ENCODE results near the gene MIER1.

Gene MIER1

DNA sequence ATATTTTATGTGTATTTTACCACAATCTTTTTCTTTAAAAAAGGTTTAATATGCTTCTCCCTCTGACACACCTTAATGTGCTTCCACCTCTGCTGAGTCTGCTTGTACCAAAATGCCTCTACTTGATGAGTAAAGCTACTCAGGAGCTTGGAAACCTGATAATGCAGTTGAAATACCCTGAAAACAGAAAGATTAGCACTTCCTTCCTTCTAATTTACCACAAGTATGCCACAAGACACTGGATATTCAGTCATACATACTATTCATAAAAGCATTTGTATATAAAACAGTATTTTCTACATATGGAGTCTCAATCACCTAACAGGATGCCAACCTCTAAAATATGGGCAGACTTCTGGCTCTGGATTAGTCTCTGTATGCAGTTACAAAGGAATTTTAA, 74.2 kb downstream of the MIER1 start:
- H3K4me3 ChIP-seq (ENCODE audit: low read depth, low read length) = no peak overlapping the region
- TF ChIP-seq, protein P1, sequence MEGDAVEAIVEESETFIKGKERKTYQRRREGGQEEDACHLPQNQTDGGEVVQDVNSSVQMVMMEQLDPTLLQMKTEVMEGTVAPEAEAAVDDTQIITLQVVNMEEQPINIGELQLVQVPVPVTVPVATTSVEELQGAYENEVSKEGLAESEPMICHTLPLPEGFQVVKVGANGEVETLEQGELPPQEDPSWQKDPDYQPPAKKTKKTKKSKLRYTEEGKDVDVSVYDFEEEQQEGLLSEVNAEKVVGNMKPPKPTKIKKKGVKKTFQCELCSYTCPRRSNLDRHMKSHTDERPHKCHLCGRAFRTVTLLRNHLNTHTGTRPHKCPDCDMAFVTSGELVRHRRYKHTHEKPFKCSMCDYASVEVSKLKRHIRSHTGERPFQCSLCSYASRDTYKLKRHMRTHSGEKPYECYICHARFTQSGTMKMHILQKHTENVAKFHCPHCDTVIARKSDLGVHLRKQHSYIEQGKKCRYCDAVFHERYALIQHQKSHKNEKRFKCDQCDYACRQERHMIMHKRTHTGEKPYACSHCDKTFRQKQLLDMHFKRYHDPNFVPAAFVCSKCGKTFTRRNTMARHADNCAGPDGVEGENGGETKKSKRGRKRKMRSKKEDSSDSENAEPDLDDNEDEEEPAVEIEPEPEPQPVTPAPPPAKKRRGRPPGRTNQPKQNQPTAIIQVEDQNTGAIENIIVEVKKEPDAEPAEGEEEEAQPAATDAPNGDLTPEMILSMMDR (IDR thresholded peaks at IDR 0.05; ENCODE audit: insufficient read depth, low read length, missing control alignments) = no peak
- DNase-seq (ENCODE audit: low read depth, low spot score) = no peak
- ChIA-PET POLR2A (no interaction called here), CTCF (interaction anchor here (0.6 to 7.0 kb wide), 7 partner anchors 15 to 1016 kb away, joined by 3 to 76 read pairs (median 3); no protein-coding TSS in a partner anchor)

DNA sequence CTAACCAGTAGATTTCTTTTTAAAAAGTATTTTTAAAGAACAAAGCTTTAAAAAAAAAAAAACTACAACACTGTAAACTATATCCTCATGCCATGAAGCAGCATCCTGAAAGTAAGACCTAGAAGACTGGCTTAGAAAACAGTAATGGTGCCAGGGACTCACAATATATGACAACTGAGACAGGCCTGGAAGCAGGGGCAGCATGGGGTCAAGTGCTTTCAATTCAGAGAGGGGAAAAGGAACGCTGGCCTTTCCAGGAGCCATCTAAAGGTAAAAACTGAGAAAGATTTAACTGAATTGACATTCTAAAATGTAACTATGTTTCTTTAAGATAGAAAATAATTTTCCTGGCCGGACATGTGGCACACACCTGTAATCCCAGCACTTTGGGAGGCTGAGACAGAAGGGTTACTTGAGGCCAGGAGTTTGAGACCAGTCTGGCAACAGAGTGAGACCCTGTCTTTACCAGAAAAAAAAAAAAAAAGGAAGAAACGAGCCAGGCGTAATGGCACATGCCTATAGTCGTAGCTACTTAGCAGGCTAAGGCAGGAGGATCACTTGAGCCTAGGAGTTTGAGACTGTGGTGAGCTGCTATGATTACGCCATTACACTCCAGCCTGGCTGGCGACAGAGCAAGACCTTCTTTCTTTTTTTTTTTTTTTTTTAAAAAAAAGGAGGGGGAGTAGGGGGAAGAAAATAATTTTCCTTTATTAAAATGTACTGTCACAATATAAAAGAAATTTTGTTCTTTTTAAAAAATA, 75.0 kb downstream of the MIER1 start:
- H3K4me3 ChIP-seq (ENCODE audit: low read depth, low read length) = no peak overlapping the region
- TF ChIP-seq, protein P1 (IDR thresholded peaks at IDR 0.05; ENCODE audit: insufficient read depth, low read length, missing control alignments) = no peak
- ChIA-PET POLR2A (no interaction called here), CTCF (interaction anchor here (0.7 to 7.0 kb wide), 8 partner anchors 8 to 1015 kb away, joined by 3 to 76 read pairs (median 4); no protein-coding TSS in a partner anchor)
- DNase-seq (ENCODE audit: low read depth, low spot score) = no peak

DNA sequence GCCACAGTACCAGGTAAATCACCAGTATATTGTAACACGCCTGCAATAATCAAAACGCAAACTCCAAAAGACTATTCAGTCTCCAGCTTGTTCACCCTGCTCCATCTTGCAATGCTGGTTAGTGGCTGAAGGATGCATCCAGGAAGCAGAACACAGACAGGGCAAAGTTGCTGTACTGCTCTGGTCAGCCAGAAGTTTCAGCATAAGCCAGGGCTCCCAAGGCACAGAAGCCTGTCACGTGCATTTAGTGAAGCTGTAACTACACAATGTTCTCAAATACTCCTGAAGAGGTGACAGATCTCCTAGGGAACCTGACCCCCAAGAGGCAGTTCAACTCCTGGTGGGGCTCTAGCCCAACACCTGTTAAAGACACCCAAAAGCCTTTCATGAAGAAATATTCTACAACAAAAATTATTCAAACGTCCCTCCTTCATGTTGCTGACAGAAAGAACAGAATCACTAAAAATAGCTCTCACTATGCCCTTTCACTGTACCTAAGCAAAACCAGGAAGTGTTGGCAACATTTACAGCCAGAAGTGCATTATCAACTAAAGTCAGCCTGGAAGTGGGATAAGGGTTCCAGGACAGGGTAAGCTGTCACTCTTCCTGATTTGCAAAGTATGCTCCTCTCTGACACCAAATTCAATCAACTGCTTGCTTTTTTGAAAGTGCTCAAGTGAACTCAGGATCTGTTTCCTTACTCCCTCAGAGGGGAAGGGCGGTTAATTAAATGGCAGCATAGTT, 77.1 kb downstream of the MIER1 start:
- TF ChIP-seq, protein P1 (IDR thresholded peaks at IDR 0.05; ENCODE audit: insufficient read depth, low read length, missing control alignments) = no peak
- POLR2A ChIA-PET = interaction anchor here (0.7 kb wide), 1 partner anchor 9 kb away, joined by 3 read pairs; no protein-coding TSS in a partner anchor
- DNase-seq (ENCODE audit: low read depth, low spot score) = no peak
- CTCF ChIA-PET = interaction anchor here (1.3 to 7.0 kb wide), 4 partner anchors 15 to 238 kb away, joined by 3 to 76 read pairs (median 9); no protein-coding TSS in a partner anchor
- H3K4me3 ChIP-seq (ENCODE audit: low read depth, low read length) = no peak overlapping the region

DNA sequence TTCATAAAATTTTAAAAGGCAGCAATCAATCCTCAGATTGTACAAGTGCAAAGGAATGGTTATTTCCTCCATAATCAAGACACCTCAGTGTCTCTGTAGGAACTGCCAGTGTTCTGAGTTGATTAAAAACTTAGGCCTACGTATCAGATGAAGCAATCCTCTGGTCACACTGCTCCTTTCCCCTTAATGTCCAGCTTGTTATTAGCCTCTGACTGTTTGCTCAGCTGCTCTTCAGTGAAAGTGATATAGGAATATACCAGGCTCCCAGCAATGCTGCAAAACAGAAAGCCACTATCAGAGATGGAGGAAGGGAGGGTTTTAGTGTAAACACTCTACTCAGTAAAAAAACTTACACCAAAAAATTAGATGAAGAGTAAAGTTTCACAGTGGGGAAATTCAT, 79.4 kb downstream of the MIER1 start:
- DNase-seq (ENCODE audit: low read depth, low spot score) = no peak
- ChIA-PET CTCF (interaction anchor here (1.2 to 7.0 kb wide), 3 partner anchors 8 to 209 kb away, joined by 3 to 76 read pairs (median 35); no protein-coding TSS in a partner anchor), POLR2A (interaction anchor here (0.6 kb wide), 1 partner anchor 1431 kb away, joined by 3 read pairs; no protein-coding TSS in a partner anchor)
- H3K4me3 ChIP-seq (ENCODE audit: low read depth, low read length) = no peak overlapping the region
- TF ChIP-seq, protein P1 (IDR thresholded peaks at IDR 0.05; ENCODE audit: insufficient read depth, low read length, missing control alignments) = no peak

DNA sequence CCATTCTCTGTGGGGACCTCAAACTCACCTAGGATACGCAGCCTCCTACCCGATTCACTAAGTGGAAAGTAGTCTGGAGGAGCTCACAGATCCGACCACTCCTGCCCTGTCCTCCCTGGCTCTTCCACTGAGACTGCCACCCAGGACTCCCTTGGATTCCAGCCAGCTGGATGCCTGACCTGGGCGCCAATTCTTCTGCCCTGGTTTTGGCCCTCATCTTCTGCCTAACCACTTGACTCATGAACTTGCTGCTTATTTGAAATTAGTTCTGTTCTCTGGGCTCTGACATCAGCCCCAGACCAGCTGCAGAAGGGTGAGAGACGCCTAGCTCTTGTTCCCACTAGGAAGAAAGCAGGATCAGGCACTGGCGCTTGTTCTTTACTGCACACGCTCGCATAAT, 80.3 kb downstream of the MIER1 start:
- POLR2A ChIA-PET = interaction anchor here (0.6 kb wide), 1 partner anchor 1432 kb away, joined by 3 read pairs; no protein-coding TSS in a partner anchor
- CTCF ChIA-PET = interaction anchor here (1.2 to 7.0 kb wide), 3 partner anchors 9 to 208 kb away, joined by 3 to 76 read pairs (median 35); no protein-coding TSS in a partner anchor
- no peak overlapping the region for H3K4me3 ChIP-seq (ENCODE audit: low read depth, low read length)
- TF ChIP-seq, protein P1 (IDR thresholded peaks at IDR 0.05; ENCODE audit: insufficient read depth, low read length, missing control alignments) = no peak
- no peak for DNase-seq (ENCODE audit: low read depth, low spot score)

DNA sequence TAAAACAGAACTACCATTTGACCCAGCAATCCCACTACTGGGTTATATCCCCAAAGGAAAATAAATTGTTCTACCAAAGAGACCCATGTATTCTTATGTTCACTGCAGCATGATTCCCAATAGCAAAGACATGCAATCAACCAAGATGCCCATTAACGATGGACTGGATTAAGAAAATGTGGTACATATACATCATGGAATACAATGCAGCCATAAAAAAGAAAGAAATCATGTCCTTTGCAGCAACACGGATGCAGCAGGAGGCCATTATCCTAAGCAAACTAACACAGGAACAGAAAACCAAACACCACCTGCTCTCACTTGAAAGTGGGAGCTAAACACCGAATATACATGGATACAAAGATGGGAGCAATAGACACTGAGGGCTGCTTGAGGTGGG, 85.0 kb downstream of the MIER1 start:
- ChIA-PET POLR2A (no interaction called here), CTCF (no interaction called here)
- no peak overlapping the region for H3K4me3 ChIP-seq (ENCODE audit: low read depth, low read length)
- DNase-seq (ENCODE audit: low read depth, low spot score) = no peak
- TF ChIP-seq, protein P1 (IDR thresholded peaks at IDR 0.05; ENCODE audit: insufficient read depth, low read length, missing control alignments) = no peak

Measured in AG04449 (cell line).